ENCODE results near the gene GGA2. TPM values are rescaled to one million over a fixed set of nuclear protein-coding genes. Genes with fewer than 3 reads are reported as not detected.

Gene GGA2
- total RNA-seq, 1 donor from 2014 or later = 31.8 TPM

- Histone ChIP-seq H3K36me3 (ENCODE audit: control insufficient read depth in 3 of 3, insufficient read depth in 3 of 3, low read length in 3 of 3) (peaks cover 42 to 66% (median 59%) of the 10 kb centered on the region in 3 donors), H3K9ac (ENCODE audit: low read depth in 1 of 3, low read length in 3 of 3) (no peak overlapping the region), H3K27ac (ENCODE audit: low read depth, low read length) (no peak overlapping the region), H3K9me3 (ENCODE audit: control insufficient read depth in 3 of 3, low read length in 3 of 3) (no peaks in the 10 kb centered on the region), H3K27me3 (ENCODE audit: control insufficient read depth in 3 of 3, insufficient read depth in 3 of 3, low read length in 3 of 3) (no peaks in the 10 kb centered on the region), H3K4me3 (ENCODE audit: low read length in 3 of 3) (no peak overlapping the region), H3K4me1 (ENCODE audit: control insufficient read depth in 3 of 3, insufficient read depth in 3 of 3, low read length in 3 of 3) (peaks cover 0 to 4% (median 0%) of the 10 kb centered on the region in 3 donors)
These were observed 14.6 kb upstream of the GGA2 start for GRCh38 chr16:23524886-23525285.

- H3K27me3 ChIP-seq (ENCODE audit: control insufficient read depth in 3 of 3, insufficient read depth in 3 of 3, low read length in 3 of 3) = no peaks in the 10 kb centered on the region
- no peaks in the 10 kb centered on the region for H3K9me3 ChIP-seq (ENCODE audit: control insufficient read depth in 3 of 3, low read length in 3 of 3)
- peaks cover 38 to 64% (median 57%) of the 10 kb centered on the region in 3 donors for H3K36me3 ChIP-seq (ENCODE audit: control insufficient read depth in 3 of 3, insufficient read depth in 3 of 3, low read length in 3 of 3)
- H3K9ac ChIP-seq (ENCODE audit: low read depth in 1 of 3, low read length in 3 of 3) = no peak overlapping the region
- H3K4me3 ChIP-seq (ENCODE audit: low read length in 3 of 3) = no peak overlapping the region
- no peak overlapping the region for H3K27ac ChIP-seq (ENCODE audit: low read depth, low read length)
- H3K4me1 ChIP-seq (ENCODE audit: control insufficient read depth in 3 of 3, insufficient read depth in 3 of 3, low read length in 3 of 3) = peaks cover 0 to 4% (median 0%) of the 10 kb centered on the region in 3 donors
These were observed 13.6 kb upstream of the GGA2 start for GRCh38 chr16:23523876-23524385.

GRCh38 chr16:23523321-23523720 is 13.0 kb upstream of the GGA2 start:
- Histone ChIP-seq H3K4me3 (ENCODE audit: low read length in 3 of 3) (no peak overlapping the region), H3K9ac (ENCODE audit: low read depth in 1 of 3, low read length in 3 of 3) (no peak overlapping the region), H3K4me1 (ENCODE audit: control insufficient read depth in 3 of 3, insufficient read depth in 3 of 3, low read length in 3 of 3) (peaks cover 0 to 4% (median 0%) of the 10 kb centered on the region in 3 donors), H3K27me3 (ENCODE audit: control insufficient read depth in 3 of 3, insufficient read depth in 3 of 3, low read length in 3 of 3) (no peaks in the 10 kb centered on the region), H3K27ac (ENCODE audit: low read depth, low read length) (no peak overlapping the region), H3K36me3 (ENCODE audit: control insufficient read depth in 3 of 3, insufficient read depth in 3 of 3, low read length in 3 of 3) (peaks cover 37 to 58% (median 51%) of the 10 kb centered on the region in 3 donors), H3K9me3 (ENCODE audit: control insufficient read depth in 3 of 3, low read length in 3 of 3) (no peaks in the 10 kb centered on the region)

- H3K36me3 ChIP-seq (ENCODE audit: control insufficient read depth in 3 of 3, insufficient read depth in 3 of 3, low read length in 3 of 3) = peaks cover 37 to 48% (median 45%) of the 10 kb centered on the region in 3 donors
These were observed 11.7 kb upstream of the GGA2 start for GRCh38 chr16:23521965-23522364.

DNA sequence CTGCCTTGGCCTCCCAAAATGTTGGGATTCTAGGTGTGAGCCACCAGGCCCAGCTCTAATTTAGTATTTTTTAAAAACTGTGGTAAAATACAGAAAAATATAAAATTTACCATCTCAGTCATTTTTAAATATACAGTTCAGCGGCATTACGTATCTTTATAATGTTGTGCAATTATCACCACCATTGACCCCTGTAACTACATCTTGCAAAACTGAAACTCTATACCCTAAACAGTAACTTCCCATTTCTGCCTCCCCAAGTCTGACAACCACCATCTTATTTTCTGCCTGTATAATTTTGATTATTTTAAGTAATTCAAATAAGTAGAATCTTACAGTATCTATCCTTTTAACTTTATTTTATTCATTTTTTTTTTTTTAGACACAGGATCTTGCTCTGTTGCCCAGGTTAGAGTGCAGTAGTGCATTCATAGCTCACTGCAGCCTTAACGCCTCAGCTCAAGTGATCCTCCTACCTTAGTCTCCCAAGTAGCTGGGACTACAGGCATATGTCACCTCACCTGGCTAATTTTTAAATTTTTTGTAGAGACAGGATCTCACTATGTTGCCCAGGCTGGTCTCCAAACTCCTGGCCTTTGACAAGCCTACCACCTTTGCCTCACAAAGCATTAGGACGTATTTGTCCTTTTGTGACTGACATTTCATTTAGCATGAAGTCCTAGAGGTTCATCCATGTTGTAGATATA is 10.9 kb upstream of the GGA2 start:
- no peak overlapping the region for H3K9ac ChIP-seq (ENCODE audit: low read depth in 1 of 3, low read length in 3 of 3)
- peaks cover 37 to 45% (median 45%) of the 10 kb centered on the region in 3 donors for H3K36me3 ChIP-seq (ENCODE audit: control insufficient read depth in 3 of 3, insufficient read depth in 3 of 3, low read length in 3 of 3)
- H3K4me1 ChIP-seq (ENCODE audit: control insufficient read depth in 3 of 3, insufficient read depth in 3 of 3, low read length in 3 of 3) = no peaks in the 10 kb centered on the region
- H3K9me3 ChIP-seq (ENCODE audit: control insufficient read depth in 3 of 3, low read length in 3 of 3) = no peaks in the 10 kb centered on the region
- H3K27me3 ChIP-seq (ENCODE audit: control insufficient read depth in 3 of 3, insufficient read depth in 3 of 3, low read length in 3 of 3) = no peaks in the 10 kb centered on the region
- H3K27ac ChIP-seq (ENCODE audit: low read depth, low read length) = no peak overlapping the region
- H3K4me3 ChIP-seq (ENCODE audit: low read length in 3 of 3) = no peak overlapping the region

More at GRCh38 chr16:23521965-23522364, 11.7 kb upstream of the GGA2 start:
- Histone ChIP-seq H3K4me3 (ENCODE audit: low read length in 3 of 3) (no peak overlapping the region), H3K9me3 (ENCODE audit: control insufficient read depth in 3 of 3, low read length in 3 of 3) (no peaks in the 10 kb centered on the region), H3K27ac (ENCODE audit: low read depth, low read length) (no peak overlapping the region), H3K4me1 (ENCODE audit: control insufficient read depth in 3 of 3, insufficient read depth in 3 of 3, low read length in 3 of 3) (no peaks in the 10 kb centered on the region), H3K27me3 (ENCODE audit: control insufficient read depth in 3 of 3, insufficient read depth in 3 of 3, low read length in 3 of 3) (no peaks in the 10 kb centered on the region), H3K9ac (ENCODE audit: low read depth in 1 of 3, low read length in 3 of 3) (no peak overlapping the region)

GRCh38 chr16:23520500-23520899 is 10.2 kb upstream of the GGA2 start:
- no peaks in the 10 kb centered on the region for H3K4me1 ChIP-seq (ENCODE audit: control insufficient read depth in 3 of 3, insufficient read depth in 3 of 3, low read length in 3 of 3)
- H3K27me3 ChIP-seq (ENCODE audit: control insufficient read depth in 3 of 3, insufficient read depth in 3 of 3, low read length in 3 of 3) = no peaks in the 10 kb centered on the region
- no peak overlapping the region for H3K27ac ChIP-seq (ENCODE audit: low read depth, low read length)
- no peaks in the 10 kb centered on the region for H3K9me3 ChIP-seq (ENCODE audit: control insufficient read depth in 3 of 3, low read length in 3 of 3)
- no peak overlapping the region for H3K4me3 ChIP-seq (ENCODE audit: low read length in 3 of 3)
- H3K9ac ChIP-seq (ENCODE audit: low read depth in 1 of 3, low read length in 3 of 3) = no peak overlapping the region
- peaks cover 37 to 45% (median 45%) of the 10 kb centered on the region in 3 donors for H3K36me3 ChIP-seq (ENCODE audit: control insufficient read depth in 3 of 3, insufficient read depth in 3 of 3, low read length in 3 of 3)

DNA sequence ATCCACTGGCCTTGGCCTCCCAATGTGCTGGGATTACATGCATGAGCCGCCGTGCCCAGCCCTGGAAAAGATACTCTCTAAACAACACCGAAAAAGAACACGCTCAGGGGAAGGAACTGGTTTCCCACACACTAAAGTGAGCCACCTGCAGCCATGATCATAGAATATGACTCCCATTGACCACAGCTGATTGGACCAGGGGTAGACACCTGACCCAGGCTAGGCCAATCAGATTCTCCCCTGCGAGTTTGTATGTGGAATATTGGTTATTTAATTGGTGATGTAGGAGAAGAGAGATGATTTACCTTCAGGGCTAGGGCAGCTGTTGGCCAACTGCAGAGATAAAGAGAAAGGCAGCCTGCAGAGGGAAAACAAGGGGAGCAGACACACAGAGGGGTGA is 9.0 kb upstream of the GGA2 start:
- Histone ChIP-seq H3K9me3 (ENCODE audit: control insufficient read depth in 3 of 3, low read length in 3 of 3) (no peaks in the 10 kb centered on the region), H3K4me1 (ENCODE audit: control insufficient read depth in 3 of 3, insufficient read depth in 3 of 3, low read length in 3 of 3) (no peaks in the 10 kb centered on the region), H3K4me3 (ENCODE audit: low read length in 3 of 3) (no peak overlapping the region), H3K36me3 (ENCODE audit: control insufficient read depth in 3 of 3, insufficient read depth in 3 of 3, low read length in 3 of 3) (peaks cover 29 to 41% (median 40%) of the 10 kb centered on the region in 3 donors), H3K27me3 (ENCODE audit: control insufficient read depth in 3 of 3, insufficient read depth in 3 of 3, low read length in 3 of 3) (no peaks in the 10 kb centered on the region), H3K9ac (ENCODE audit: low read depth in 1 of 3, low read length in 3 of 3) (no peak overlapping the region), H3K27ac (ENCODE audit: low read depth, low read length) (no peak overlapping the region)

DNA sequence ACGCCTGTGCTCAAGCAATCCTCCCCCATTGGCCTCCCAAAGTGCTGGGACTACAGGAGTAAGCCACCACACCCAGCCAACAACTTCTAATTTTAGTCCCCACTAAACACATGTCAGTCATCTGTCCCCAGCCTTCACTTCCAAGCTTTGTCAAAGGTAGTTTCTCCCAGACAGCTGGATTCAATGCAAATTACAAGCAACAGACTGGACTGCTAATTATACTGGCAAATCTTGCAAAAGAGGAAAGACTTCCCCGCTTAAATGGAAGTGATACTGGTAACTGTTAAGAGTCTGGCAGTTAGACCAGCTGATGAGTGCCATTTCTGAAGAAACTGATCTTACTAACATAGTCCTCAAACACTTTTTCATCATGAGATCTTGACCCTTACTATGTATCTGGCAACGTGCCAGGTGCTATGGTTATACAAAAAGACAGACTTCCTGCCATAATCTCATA is 8.2 kb upstream of the GGA2 start:
- Histone ChIP-seq H3K27ac (ENCODE audit: low read depth, low read length) (no peak overlapping the region), H3K9me3 (ENCODE audit: control insufficient read depth in 3 of 3, low read length in 3 of 3) (no peaks in the 10 kb centered on the region), H3K4me1 (ENCODE audit: control insufficient read depth in 3 of 3, insufficient read depth in 3 of 3, low read length in 3 of 3) (no peaks in the 10 kb centered on the region), H3K27me3 (ENCODE audit: control insufficient read depth in 3 of 3, insufficient read depth in 3 of 3, low read length in 3 of 3) (no peaks in the 10 kb centered on the region), H3K9ac (ENCODE audit: low read depth in 1 of 3, low read length in 3 of 3) (no peak overlapping the region), H3K4me3 (ENCODE audit: low read length in 3 of 3) (no peak overlapping the region), H3K36me3 (ENCODE audit: control insufficient read depth in 3 of 3, insufficient read depth in 3 of 3, low read length in 3 of 3) (peaks cover 21 to 33% (median 32%) of the 10 kb centered on the region in 3 donors)

DNA sequence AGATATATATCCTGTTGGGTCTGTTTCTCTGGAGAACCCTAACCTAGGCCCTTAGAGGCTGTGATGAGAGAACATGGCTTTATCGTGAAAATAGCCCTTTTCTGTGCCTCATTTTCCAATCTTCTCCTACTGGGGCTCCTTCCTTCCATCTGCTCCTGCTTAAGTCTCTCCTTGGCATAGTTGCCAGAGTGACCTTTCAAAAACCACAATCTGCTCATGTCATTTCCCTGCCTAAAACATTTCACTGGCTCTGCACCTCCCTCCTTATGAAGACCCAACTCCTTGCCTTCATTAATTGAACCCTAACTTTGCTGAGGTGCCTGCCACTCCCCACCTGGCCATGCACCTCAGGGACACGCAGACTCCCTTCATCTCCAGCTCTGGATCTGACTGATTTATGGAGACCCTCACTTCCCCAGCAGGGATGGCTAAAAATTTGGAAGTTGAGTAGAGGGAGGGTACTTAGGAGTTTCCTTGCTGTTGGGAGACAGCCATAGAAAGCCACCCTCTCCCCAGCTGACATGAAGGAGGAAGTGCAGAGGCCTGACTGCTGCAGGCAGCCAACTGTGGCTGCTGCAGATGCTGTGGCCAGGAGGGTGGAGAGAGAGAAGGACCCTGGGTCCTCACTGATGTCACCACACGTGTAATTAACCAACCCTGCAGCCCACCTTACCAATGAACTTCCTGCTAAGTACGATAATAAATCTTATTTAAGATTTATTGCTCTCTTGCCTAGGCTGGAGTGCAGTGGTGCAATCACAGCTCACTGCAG is 6.3 kb upstream of the GGA2 start:
- H3K9ac ChIP-seq (ENCODE audit: low read depth in 1 of 3, low read length in 3 of 3) = no peak overlapping the region
- peaks cover 9 to 15% (median 14%) of the 10 kb centered on the region in 3 donors for H3K36me3 ChIP-seq (ENCODE audit: control insufficient read depth in 3 of 3, insufficient read depth in 3 of 3, low read length in 3 of 3)
- no peaks in the 10 kb centered on the region for H3K27me3 ChIP-seq (ENCODE audit: control insufficient read depth in 3 of 3, insufficient read depth in 3 of 3, low read length in 3 of 3)
- no peaks in the 10 kb centered on the region for H3K9me3 ChIP-seq (ENCODE audit: control insufficient read depth in 3 of 3, low read length in 3 of 3)
- no peak overlapping the region for H3K27ac ChIP-seq (ENCODE audit: low read depth, low read length)
- no peak overlapping the region for H3K4me3 ChIP-seq (ENCODE audit: low read length in 3 of 3)
- H3K4me1 ChIP-seq (ENCODE audit: control insufficient read depth in 3 of 3, insufficient read depth in 3 of 3, low read length in 3 of 3) = no peaks in the 10 kb centered on the region

DNA sequence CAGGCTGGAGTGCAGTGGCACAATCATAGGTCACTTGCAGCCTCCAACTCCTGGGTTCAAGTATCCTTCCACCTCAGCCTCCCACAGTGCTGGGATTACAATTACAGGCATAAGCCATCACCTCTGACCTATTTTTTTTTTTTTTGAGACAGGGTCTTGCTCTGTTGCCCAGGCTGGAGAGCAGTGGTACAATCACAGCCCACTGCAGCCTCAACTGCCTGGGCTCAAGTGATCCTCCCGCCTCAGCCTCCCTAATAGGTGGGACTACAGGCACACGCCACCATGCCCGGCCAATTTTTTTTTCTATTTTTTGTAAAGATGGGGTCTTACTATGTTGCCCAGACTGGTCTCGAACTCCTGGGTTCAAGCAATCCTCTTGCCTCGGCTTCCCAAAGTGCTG is 5.6 kb upstream of the GGA2 start:
- H3K36me3 ChIP-seq (ENCODE audit: control insufficient read depth in 3 of 3, insufficient read depth in 3 of 3, low read length in 3 of 3) = peaks cover 8 to 13% (median 11%) of the 10 kb centered on the region in 3 donors
- no peak overlapping the region for H3K27ac ChIP-seq (ENCODE audit: low read depth, low read length)
- no peaks in the 10 kb centered on the region for H3K9me3 ChIP-seq (ENCODE audit: control insufficient read depth in 3 of 3, low read length in 3 of 3)
- peaks cover 0 to under 1% (median 0%) of the 10 kb centered on the region in 3 donors for H3K4me1 ChIP-seq (ENCODE audit: control insufficient read depth in 3 of 3, insufficient read depth in 3 of 3, low read length in 3 of 3)
- no peak overlapping the region for H3K9ac ChIP-seq (ENCODE audit: low read depth in 1 of 3, low read length in 3 of 3)
- no peaks in the 10 kb centered on the region for H3K27me3 ChIP-seq (ENCODE audit: control insufficient read depth in 3 of 3, insufficient read depth in 3 of 3, low read length in 3 of 3)
- H3K4me3 ChIP-seq (ENCODE audit: low read length in 3 of 3) = no peak overlapping the region
